Sigmoid colon (tissue), 4 donors: ENCODE measurements around the gene CIC.

Experiments used
- CTCF ChIP-seq, 4 experiments: fragments of 450-650 bp in 3 of 4; fragments of 200-600 bp in 1 of 4; IDR thresholded peaks; one replicate each; pipeline ENCODE4 v1.5.1; 2016 to 2019; ENCODE audit warnings: antibody characterized with exemption in 4 of 4, mild to moderate bottlenecking in 3 of 4, moderate library complexity in 2 of 4
- EP300 ChIP-seq, 4 donors: sonication (generic); formaldehyde crosslinking; IDR thresholded peaks; one replicate each; pipeline ENCODE4 v1.6.1; 2017; ENCODE audit warnings: antibody characterized with exemption in 4 of 4
- POLR2A ChIP-seq, 2 donors: fragments of 450-650 bp; IDR thresholded peaks; one replicate each; pipeline ENCODE4 v1.6.1; 2016; ENCODE audit warnings: antibody characterized with exemption in 2 of 2, mild to moderate bottlenecking in 2 of 2, moderate library complexity in 2 of 2
- POLR2AphosphoS5 ChIP-seq, 4 donors: sonication (generic); formaldehyde crosslinking; IDR thresholded peaks; one replicate each; pipeline ENCODE4 v1.6.1; 2017; ENCODE audit warnings: antibody characterized with exemption in 4 of 4

GRCh38 chr19:42228641-42229040, 40.4 kb upstream of the CIC start:
- TF ChIP-seq POLR2A (IDR thresholded peaks at IDR 0.05) (no peak), POLR2AphosphoS5 (IDR thresholded peaks at IDR 0.05) (no peak), CTCF (IDR thresholded peaks at IDR 0.05) (no peak), EP300 (IDR thresholded peaks at IDR 0.05) (no peak)
